ENCODE results near the gene ZFPM1.
A peak's percentile ranks its signal among the peaks of the same experiment; 100 is the strongest.

Gene ZFPM1

DNA sequence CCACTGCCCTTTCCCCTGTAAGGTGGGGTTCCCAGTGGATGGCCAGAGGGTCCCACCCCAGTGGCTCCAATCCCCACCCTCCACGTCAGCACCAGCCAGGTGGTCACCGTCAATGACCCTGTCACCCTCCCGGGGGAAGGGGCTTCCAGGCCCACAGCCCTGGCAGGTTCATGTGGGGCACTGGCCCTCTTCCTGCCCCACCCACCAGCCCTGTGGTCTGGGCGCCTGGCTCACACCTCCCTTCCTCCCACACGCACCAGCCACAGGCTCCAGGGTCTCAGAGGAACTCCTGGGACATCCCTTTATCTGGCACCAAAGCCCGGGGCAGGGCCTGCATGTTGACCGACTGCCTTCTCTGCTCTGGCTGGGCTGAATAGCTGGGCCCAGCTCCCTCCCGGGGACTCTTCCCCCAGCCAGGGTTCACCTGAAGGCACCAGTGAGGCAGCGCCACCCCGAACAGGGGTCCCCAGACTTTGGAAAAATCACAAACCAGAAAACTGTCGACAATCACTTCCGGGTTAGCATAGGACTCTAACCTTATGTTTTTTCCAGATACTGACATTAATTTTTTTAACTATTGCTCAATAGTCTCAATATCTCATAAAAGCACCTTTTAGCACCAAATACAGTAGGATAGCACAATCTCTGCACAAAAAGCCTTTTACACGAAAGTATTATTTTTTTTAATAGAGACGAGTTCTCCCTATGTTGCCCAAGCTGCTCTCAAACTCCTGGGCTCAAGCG, 95.2 kb downstream of the ZFPM1 start:
- no peak for DNase-seq

DNA sequence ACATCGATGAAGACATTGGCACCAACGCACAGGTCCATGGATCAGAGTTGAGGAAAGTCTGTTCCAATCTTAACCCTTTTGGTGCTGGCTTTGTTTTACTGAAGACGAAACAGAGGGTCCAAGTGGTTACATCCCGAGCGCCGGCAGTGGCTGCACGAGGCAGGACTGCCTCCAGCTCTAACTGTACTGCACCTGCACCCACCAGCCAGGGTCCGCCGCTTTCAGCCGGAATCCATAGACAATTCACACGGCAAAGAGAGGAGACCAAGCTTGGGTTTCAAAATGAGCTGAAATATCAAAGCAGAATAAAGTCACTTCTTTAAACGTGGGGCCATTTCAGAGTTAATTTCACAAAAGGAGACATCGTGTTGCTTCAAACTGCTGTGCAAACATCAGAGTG, 95.9 kb downstream of the ZFPM1 start:
- DNase-seq = no peak

DNA sequence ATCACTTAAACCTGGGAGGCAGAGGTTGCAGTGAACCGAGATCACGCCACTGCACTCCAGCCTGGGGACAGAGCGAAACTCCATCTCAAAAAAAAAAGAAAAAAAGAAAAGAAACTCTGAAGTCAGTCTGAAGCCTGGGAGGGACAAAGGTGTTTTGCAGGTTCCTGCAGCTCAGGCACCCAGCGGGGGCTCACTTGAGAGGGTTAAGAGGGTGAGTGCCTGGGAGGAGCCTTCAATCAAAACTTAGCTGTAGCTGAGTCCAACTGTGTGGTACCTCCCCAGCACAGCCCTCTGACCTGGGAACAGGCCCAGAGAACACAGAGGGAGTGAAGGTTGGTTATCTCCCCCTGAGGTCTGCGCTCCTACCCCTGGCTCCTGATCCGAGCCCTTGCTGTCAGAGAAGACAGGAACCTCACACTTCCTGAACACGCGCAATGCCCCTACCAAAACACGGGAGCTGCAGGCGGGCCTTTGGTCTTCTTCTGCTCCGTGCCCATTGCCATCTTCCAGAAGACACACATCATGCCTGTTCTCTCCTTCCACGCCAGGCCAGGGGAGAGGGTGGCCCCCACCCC, 96.7 kb downstream of the ZFPM1 start:
- DNase-seq = no peak

DNA sequence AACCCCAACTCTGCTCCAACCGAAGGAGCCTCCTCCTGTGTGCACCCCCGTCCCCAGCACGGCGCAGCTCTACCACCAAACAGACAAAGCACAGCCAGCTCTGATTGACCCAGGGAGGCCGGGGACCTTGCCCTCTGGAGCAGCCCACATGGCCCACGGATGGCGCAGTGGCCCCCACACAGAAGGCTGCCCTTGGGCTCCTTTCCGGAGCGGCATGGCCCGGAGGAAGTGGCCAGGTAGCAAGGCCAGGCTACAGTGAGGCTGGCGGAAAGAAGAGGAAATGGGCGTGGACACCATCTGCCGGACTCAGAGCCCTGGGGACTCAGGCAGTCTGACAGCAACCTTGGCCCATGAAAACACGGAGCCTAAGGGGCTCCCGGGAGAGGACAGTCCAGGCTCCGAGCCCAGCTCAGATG, 97.2 kb downstream of the ZFPM1 start:
- DNase-seq = no peak

DNA sequence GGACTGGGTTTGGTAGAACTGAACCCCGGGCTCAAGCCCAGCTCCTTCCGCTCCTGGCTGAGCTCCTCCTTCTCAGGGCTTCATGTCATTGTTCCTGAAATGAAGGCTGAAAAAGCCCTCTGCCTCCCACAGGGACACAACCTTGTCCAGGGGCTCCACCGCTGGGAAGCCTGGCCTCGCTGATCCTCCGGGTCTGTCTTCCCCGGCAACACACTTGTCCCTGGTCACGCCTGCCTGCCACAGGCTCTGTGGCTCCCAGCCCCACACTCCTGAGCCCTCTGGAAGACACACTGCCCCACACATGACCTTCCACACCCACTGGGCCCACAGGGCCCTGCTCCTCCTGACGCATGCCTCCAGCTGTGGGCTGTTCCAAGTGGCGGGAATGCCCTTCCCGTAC, 99.1 kb downstream of the ZFPM1 start:
- no peak for DNase-seq

DNA sequence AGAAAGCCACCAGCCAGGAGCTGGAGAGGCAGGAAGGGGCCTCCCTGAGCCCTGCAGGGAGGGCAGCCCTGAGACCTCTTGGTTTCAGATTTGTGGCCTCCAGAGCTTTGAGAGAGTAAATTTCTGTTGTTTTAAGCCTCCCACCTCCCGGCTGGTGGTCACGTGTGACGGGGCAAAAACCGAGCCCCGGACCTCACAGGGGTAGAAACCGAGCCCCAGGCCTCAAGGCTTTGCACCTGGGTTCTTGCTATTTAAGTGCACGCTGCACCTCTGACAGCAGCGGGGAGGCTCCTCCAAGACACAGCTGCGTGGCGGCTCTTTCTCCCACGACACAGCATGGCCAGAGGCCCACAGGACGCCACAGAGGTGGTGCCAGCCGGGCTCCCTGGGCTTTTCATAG, 99.7 kb downstream of the ZFPM1 start:
- DNase-seq = no peak

DNA sequence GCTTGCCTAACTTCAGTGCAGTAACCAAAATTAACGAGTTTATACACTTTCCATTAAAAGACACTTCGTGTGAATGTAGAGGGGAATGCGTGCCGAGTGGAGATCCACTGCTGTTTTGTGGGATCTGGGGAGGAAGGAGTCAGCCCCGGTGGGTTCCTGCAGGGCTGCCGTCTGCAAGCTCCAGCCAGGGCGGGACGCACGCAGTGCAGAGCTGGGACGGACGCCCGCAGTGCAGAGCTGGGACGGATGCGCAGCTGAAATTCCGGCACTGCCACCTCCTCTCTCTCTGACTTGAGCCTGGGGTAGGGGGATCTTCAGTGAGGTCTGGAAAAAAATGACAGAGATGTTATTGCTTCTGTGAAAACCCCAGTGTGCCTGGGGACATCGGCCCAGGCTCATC, 100.7 kb downstream of the ZFPM1 start:
- DNase-seq = no peak

DNA sequence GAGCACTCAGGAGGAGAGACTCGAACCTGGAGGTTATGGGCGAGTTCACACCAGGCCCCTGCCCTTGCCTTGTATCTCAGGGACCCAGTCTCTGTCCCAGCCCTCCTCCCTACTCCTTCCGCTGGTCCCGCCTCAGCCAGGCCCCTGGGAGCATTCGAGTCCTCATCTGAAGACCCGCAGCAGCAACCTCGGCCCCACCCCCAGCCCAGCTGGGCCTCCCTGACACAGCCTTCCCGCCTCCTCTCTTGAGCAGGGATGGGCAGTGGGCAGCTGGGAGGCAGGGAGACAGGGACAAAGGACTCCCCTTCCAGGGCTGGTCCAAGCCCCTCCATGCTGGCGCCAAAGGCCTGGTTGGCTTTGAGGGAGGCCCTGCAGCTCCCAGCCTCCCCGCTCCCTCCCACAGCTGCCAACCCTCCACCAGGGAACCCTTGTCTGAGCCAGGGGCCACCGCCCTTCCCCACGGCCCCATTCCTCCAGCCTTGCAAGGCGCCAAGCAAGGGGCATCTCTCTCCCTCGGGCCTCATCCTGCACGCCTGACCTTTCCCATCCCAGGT, 101.7 kb downstream of the ZFPM1 start:
- DNase-seq = no peak

DNA sequence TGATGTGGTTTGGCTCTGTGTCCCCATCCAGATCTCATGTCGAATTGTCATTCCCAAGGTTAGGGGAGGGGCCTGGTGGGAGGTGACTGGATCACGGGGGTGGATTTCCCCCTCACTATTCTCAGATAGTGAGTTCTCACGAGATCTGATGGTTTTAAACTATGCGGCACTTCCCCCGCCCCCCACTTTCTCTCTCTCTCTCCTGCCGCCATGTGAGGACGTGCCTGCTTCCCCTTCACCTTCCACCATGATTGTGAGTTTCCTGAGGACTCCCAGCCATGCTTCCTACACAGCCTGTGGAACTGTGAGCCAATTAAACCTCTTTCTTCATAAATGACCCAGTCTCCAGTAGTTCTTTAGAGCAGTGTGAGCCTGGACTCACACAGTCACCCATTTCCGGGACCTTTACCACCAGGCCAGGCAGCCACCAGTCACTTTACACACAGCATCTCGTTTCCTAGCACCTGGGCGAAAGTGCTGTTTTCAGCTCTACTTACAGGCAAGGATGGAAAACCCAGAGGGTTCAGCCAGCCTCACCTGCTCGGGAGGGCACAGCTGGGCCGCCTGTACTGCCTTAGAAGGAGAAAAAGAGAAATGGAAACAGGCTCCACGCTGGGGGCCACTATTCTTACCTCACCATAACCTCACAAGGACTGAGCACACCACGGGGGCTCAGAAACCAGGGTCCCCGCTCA, 103.4 kb downstream of the ZFPM1 start:
- no peak for DNase-seq

DNA sequence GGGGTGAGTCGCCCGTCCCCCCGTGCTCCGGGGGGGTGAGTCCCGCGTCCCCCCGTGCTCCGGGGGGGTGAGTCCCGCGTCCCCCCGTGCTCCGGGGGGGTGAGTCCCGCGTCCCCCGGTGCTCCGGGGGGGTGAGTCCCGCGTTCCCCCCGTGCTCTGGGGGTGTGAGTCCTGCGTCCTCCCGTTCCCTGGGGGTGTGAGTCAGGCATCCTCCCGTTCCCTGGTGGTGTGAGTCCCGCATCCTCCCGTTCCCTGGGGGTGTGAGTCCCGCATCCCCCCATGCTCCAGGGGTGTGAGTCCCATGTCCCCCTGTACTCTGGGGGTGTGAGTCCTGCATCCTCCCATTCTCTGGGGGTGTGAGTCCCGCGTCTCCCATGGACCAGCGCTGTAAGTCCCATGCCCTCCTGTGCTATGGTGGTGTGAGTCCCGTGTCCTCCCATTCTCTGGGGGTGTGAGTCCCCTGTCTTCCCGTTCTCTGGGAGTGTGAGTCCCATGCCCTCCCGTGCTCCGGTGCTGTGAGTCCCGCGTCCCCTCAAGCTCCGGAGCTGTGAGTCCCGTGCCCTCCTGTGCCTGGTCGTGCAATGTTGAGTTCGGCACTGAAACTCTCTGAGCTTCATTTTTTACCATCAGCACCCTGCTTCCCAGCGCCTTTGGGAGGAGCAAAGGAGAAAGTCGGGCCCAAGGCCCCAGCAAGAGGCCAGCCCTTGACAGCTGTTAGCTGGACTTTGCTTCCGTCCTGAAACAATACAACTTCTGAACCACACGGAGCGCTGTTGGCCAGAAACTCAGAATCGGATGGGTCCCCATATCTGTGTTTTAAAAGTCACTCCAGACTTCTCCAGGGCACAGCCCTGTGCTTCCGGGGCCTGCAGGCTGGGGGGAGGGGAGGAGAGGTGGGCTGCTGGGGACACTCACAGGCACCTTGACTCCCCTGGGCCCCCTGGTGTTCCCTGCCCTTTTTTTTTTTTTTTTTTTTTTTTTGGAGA, 105.7 kb downstream of the ZFPM1 start:
- DNase-seq = peak; percentile 31 to 56

DNA sequence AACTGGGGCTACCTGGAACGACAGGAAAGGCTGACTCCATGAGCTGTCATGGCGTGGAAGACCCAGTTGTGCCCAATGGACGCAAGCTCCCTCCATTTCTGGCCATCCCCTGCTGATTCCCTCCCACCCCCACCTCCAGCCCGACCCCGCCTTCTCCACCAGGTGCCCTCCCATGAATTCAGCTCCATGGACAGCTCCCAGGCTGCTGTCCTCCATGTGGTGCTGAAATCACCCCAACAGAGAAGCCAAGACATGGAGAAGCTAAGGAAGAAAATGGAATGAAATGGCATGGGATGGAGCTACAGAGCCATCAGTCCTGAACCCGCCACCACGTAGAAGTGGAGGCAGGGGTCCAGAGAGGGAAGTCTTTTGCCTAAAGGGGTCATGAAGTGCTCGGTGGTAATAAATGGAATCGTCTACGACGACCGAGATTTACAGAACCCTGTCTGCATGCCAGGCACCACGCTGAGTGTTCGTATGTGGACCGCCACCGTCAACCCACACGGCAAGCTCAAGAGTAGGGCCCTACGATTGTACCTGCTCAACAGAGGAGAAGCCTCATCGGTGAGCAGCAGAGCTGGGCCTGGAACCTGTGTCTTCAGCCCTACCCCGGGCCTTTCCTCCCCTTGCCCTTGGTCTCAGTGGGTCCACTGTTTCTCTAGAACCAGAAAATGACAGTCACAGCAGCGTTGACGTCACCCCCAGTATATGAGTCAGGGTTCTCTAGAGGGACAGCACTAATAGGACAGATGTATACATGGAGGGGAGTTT, 107.8 kb downstream of the ZFPM1 start:
- no peak for DNase-seq

DNA sequence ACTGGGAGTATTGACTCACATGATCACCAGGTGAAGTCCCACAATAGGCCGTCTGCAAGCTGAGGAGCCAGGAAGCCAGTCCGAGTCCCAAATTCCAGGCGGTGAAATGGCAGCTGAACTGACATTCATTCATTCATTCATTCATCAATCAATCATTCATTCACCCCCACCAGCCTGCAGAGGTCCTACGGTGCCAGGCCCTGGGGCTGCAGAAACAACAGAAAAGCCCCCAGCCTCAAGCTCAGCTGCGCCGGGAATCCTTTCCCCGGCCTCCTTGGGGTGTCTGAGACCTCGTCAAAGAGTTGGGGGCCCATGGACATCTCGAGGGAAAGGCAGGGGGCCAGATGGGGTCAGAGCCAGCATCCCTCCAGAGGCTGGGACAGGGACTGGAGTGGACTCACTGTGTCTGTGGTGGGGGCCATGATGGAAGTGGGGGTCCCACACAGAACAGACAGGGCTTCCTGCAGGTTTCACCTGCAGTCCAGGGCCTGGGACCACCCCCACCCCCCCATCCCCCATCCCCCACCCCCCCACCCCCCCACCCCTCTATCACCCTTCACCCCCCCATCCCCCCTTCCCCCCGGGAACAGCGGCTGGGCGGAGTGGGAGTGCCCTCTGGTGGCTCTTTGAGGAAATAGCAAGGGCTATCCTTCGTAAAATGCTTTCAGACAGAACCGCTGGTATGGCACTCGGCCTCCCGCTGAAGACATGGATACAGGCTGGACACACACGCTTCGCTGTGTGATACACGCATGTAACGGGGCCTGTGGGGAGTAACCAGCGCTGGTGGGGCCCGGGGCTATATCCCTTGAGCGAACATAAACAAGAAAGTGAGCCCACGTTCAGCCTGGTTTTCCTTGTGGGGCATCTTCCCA, 108.6 kb downstream of the ZFPM1 start:
- peak in 1 of 2 experiments; percentile 4 for DNase-seq

DNA sequence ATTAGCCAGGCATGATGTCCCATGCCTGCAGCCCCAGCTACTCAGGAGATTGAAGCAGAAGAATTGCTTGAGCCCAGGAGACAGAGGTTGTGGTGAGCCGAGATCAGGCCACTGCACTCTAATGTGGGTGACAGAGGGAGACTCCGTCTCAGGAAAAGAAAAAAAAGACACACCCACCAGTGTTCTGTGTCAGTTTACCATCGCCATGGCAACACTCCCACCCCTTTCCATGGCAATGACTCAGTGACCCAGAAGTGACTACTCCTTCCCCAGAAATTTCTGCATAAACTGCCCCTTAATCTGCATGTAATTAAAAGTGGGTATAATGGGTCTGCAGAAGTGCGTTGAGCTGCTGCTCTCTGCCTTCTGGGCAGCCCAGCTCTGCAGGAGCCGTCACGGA, 113.1 kb downstream of the ZFPM1 start:
- DNase-seq = no peak

DNA sequence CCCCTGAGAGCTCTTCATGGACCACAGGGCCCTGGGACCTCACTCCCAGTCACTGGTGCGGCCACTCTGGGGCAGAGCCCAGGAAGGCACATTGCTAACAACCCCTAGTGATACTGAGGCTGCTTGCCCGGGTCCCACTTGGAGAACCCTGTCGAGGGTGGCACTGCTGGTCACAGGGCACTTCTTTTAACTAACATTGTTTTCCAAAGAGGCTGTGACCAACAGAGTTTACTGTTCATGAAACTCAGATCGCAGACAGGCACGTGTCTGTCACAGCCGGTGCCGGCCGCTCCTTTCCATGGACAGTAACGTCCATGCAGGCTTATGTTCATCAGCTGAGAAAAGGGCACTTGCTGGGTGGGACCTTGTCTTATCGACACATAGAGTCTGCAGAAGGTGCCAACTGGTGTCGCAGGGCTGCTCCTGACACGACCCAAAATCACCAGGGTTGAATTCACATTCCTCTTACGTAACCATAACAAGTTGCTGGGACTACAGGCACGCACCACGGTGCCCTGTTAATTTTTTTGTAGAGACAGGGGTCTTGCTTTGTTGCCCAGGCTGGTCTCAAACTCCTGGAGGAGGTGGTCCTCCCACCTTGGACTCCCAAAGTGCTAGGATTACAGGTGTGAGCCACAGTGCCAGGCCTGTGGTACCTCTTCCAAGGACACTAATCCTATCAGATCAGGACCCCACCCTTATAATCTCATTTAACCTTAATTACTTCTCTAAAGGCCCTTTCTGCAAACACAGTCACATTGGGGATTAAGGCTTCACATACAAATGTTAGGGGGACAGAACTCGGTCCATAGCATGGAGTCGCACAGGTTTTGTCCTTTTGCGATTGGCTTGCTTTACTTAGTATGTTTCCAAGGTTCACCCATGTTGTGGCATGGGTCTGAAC, 115.9 kb downstream of the ZFPM1 start:
- no peak for DNase-seq

DNA sequence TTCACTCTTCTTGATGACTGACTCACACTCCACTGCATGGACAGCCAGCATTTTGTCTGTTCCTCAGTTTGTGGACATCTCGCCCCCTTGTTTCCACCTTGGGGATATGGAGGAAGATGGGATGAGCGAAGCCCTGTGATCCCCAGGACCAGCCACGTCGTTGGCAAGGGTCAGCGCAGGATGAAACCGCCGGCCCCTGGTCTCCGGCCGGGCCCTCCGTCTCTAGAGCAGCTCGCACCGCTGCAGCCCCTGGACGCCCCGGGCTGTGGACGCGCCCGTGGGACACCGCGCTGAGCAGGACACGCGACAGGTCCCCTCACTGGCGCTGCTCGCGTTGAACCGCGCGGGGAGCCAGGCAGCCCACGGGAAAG, 116.5 kb downstream of the ZFPM1 start:
- no peak for DNase-seq

DNA sequence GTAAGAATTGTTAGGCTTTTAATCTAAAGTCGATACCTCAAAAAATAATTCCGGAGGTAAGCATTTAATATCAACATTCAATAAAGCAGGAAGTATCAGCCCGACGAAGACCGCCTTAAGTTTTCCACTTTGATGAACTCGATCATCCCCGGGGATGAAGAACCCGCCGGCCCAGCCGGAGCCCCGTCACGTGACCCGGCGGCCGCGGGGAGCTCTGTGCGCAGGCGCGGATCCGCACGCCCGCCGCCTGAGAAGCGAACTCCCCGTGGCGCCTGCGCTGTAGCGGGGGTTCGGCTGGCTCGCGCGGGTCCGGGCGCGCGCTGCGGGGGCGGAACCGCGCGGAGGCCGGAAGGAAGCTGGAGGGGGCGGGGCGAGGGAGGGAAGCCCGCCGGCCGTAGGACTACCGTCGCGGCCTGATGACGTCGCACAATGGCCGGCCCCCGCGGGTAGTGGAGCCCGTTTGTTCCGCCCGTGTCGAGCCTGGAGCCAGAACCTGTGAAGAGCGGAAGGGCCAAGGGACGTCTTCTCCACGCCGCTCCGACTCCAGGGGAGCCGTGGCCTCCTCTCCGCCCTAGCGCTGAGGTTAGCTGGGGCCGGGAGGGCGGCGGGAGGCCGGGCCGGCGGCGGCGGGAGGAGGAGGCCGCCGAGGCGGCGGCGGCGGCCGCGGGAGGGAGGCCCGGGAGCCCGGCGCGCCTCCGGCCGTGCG, 117.1 kb downstream of the ZFPM1 start, which contains the start of gene ZC3H18:
ZC3H18 (plus strand) TSS at position 419 of the 706 bp plus-strand sequence. CDS start 6,721 bp downstream, outside the sequence.
- peak; percentile 86 to 90 for DNase-seq

DNA sequence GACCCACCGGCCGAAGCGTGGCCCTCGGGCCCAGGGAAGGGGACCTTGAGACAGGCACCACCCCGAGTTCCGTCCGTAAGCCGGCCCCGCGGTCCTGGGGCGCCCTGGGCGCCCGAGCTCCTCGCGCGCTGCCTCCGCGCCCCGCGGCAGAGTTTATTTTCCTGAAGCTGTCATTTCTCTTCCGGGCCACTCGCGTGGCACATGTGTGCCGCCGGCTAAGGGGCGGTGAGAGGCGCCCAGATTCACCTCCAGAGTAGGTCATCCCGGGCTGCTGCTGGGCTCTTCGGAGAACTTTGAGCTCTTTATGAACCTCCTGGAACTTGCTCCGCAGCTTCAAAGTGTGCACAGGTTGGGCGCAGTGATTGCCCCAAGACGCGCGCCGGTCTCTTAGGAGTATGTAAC, 117.6 kb downstream of the ZFPM1 start:
- no peak for DNase-seq

DNA sequence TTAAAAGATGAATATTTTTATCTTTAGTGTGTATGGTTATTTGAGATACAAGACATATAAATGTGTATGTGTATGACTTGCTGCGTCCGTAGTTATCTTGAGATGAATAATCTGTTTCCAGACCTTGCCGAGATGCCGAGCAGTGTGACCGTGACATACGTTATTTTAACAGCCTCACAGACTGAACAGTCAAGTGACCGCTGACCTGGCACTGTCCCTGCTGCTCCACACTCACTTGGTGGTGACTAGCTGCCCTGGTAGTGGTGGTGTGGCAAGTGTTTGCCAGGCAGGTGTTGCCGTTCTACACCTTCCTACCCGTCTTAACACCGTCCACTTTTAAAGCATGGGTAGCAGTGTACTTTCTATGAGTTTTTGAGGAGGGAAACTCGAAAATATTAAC, 122.2 kb downstream of the ZFPM1 start:
- no peak for DNase-seq

DNA sequence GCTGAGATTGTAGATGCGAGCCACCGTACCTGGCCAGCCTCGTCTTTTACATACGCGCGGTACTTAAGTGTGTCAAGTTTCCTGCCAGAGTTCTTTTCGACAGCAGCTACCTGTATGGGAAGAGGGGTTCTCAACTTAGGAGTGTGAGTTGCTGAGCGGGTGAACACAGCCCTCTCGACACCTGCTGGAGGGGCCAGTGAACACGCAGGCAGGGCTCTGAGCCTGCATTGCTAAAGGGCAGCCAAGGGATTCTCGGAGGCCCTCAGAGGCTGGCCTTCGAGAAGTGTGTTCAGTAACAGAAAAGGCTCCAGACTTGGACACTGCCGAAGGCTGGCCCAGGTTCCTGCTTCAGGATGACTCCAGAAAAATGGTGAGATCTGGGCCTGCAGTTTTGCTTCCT, 123.2 kb downstream of the ZFPM1 start:
- no peak for DNase-seq

All from NCI-H2081 (cell line).